Hematopoietic multipotent progenitor cell treated with erythropoietin and hydrocortisone succinate and interleukin-3 and kit ligand, for 6 days (in vitro differentiated cells): ENCODE measurements around the gene TMTC2.
"Not testable (repeated sequence)": the region's sequence is repeated elsewhere in the genome, so short reads cannot be mapped to it uniquely, and the experiment has no call there.

Experiments
- DNase-seq: peaks from one replicate; pipeline ENCODE4 v3.0.0-alpha.2; 2015

Gene TMTC2

DNA sequence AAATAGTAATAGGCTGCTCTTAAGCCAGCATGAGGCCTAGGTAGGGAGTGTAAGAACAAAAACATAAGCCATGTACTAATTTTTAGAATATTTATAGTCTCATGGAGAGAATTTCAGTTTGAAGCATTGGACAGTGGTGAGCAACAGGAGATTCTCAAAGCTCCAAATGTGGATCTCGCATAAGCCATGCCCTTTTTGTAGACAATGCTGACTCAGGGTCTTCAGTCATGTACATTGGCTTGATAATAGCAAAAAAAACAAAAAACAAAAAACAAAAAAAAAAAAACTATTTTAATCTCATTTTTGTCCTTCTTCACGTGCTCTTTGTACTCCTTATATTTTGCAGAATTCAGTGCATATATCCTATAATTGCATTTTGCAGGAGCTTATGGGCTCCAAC is 402.9 kb downstream of the TMTC2 start:
- DNase-seq, result no peak

DNA sequence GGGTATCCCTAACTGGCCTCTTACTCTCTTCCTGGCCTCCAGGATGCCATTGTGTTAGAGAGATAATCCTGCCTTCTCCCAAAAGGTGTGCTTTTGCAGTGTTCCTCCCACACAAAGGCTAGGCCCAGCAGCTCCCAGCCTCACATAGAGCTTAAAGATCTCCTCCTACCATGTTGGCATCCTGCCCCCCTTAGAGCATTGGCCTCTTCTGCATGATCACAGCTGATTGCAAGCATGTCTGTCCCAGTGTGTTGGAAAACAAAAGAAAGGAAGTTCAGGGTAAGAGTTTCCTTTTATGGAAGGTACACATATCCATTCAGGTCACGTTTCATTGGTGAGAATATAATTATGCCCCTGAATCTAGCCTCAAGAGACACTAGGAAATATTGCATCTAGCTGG is 405.4 kb downstream of the TMTC2 start:
- DNase-seq, result no peak

DNA sequence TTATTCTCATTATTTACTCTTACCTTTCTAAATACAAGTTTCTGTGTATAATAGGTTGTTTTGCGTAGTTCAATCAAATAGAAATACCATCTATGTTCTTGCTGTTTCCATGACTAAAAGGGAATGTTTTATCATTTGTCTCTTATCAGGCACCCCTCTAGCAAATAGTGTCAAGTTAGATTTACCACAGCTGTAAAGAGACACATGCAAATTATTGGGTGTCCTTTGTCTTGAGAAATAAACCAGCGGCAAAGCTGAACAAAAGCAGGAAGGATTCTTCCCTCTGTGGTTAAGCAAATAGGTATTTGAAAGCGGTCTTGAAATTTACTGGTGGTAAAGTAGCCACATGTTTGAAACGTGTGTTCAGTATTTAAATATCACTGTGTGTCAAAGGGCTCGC is 405.9 kb downstream of the TMTC2 start:
- DNase-seq, result no peak

DNA sequence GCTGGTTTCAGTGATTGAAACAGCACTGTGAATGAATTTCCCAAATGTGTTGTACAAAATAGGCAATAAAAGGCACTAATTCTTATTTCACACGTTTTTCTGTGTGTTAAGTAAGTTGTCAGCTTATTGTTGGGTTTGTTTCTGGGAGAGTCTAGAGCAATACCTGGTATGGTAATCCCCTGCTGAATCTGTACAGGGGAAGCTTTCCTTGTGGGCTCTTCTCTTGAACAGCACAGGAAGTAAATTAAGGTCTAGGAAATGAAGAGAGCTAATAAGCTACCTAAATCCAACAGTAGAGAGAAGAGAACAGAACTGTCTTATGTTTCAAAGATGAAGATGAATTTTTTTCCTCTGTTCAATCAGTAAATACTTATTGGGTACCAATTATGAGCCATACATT is 406.7 kb downstream of the TMTC2 start:
- no peak for DNase-seq

DNA sequence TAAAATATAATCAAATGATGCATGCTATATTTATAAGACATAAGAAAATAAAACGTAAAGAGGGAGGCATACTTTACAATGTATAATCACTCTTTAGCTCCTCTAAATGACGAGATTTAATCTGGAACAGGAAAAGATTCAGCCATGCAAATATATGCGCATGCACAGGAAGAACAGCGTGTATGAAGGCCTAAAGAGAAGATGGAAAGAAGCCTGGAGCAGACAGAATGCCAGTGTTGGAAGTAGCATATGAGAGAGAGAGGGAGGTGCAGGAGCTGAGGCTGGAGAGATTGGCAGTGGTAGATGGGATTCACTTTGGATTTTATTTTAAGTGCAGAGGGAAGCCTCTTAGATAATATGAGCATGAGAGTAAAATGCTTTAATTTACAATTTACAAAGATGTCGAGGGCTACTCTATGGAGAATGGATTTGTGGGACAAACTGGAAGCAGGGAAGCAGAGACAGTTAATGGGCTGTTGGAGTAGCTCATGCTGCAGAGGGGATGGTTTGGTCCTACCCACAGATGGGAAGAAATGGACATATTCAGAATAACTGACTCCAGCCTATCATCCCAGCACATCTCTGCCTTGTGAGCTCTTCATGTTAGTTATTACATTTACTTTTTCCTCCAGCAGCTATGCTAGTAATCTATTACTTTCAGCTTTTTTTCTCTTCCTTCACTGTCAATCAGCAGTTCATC is 411.1 kb downstream of the TMTC2 start:
- DNase-seq, result no peak

DNA sequence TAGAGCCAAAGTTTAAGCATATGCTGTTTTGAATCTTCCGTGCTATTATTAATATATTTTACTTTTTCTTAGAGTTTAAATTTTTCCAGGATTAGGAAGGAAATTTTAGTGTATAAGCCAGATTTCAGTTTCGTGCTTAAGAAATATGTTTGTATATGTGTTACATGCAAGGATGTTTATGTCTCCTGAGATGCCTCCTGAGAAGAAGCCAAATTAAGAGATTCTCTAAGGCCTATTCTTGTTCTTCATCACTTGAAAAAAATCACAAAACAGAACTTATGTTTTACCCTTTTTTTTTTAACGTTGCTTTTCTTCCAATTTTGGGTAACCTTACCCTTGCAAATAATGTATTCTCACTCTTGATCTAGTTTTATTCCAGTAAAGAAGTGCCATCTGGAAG is 412.7 kb downstream of the TMTC2 start:
- no peak for DNase-seq

DNA sequence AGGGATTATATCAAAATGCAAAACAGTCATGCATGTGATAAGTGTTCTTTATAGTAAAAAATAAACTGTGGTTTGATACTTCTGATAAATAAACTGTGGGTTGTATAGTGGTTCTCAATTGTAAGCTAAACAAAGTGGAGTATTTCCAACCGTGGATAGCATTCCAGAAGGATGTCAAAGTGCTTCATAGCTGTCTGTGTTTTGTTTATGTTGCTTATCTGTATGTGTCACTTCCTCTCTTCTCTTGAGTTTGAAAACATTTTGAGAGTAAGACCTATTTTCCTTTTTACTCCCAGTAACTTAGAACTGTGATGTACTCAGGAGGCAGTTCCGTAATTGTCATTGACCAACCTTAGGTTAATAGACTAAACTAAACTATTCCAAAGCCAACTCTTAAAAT is 415.8 kb downstream of the TMTC2 start:
- DNase-seq, result no peak

DNA sequence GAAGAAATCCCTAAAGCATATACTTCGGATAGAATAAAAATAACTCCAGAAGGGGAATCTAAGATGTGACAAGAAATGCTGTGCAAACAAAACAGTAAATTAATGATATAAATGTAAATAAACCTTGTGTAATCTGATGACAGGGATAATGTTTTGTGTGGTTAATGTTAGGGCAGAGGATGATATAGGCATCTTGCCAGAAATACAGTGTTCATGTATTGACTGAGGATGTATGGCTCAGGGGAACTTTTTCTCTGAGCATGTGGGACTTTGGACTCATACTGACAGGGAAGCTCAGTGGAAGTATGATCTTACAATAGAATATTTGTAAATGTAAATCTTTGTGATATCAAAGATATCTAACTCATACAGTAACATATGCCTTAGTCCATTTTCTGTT is 420.2 kb downstream of the TMTC2 start:
- DNase-seq, result no peak

DNA sequence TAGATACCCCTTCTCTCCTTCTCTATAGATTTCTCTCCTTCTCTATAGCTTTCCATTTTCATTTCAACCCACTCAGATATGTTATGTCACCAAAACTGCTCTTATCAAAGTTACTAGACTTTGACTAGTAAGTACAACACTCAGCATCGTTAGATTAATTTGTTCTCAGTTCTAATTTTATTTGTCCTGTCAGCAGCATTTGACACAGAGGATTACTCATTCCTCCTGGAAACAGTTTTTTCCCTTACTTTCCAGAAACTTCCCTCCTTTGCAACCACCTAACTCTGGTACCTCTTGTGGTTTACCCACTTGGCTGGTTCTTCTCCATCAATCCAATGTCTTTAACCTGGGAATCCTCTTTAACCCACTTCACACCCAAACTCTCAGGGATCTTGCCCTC is 423.7 kb downstream of the TMTC2 start:
- no peak for DNase-seq

DNA sequence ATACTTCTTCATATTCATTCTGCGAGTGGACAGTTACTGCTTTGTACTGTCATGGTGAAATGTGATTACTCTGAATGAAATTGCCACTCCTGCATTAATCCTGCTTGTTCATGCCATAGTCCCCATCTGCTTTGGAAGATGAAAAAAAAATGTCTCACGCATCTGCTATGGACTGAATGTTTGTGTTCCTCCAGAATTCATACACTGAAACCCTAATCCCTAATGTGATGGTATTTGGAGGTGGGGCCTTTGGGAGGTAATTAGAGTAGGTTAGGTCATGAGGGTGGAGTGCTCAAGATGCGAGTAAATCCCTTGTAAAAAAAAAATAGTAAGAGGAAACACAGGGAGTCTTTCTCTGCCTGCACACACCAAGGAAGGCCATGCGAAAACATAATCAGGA is 427.2 kb downstream of the TMTC2 start:
- DNase-seq, result no peak

DNA sequence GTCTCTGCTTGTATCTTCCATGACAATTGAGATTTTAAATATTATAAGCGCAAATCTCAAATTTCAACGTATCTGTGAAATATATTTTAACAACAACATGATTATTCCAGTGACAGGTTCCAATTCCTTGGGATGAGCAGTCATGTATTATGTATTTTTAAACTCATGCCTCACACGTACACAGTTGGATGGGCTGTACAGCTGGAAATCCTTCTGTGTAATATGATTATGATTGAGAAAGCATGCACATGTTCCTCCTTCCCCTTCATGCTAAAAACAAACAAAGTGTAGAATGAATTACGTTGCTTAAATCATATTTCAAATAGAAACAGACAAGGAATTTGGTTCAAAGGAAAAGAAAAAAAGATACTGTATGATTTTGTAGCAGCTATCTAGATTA is 428.3 kb downstream of the TMTC2 start:
- DNase-seq, result no peak

DNA sequence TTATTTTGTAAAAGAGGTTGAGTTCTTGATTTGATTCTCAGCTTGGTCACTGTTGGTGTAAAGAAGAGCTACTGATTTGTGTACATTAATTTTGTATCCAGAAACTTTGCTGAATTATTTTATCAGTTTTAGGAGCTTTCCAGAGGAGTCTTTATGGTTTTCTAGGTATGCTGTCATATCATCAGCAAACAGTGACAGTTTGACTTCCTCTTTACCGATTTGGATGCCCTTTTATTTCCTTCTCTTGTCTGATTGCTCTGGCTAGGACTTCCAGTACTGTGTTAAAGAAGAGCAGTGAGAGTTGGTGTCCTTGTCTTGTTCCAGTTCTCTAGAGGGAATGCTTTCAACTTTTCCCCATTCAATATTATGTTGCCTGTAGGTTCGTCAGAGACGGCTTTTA is 431.2 kb downstream of the TMTC2 start:
- DNase-seq, result not testable (repeated sequence)

DNA sequence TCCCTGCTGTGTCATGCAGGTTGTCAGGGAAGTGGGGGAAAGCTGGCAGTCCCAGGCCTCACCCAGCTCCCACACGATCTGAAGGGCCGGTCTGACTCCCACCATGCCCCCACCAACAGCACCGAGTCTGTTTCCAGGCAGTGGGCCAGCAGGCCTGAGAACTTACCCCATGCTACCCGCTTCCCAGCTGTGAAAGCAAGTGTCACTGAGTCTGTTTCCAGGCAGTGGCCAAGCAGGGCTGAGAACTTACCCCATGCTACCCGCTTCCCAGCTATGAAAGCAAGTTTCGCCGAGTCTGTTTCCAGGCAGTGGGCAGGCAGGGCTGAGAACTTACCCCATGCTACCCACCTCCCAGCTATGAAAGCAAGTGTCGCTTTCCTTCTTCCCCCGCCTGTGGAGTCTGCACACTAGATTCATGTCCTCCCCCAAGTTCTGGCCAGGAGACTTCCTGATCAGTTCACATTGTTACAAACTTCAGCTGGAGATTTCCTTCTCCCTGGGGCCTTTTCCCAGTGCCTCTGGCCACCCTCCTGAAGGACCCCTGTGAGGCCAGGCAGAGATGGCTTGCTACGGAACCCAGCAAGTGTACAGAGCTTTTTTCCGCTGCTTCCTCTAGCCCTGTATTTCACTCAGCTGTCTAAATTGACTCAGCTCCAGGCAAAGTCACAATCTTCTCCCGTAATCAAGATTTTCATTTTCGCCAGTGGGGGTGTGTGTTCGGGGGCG is 435.4 kb downstream of the TMTC2 start:
- DNase-seq, result no peak

DNA sequence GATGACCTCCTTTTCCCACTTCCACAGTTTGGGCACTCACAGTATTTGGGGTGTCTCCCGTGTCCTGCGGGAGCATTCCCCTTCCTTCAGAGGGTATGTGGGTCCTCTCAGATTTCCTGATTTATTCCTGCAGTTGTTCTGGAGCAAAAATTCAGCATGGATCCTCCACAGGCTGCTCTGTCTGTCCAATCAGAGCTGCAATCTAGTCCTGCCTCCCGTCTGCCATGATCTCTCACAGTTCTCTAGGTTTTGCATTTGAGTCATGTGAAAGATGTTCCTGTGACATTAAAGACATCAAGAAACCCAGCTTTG is 435.9 kb downstream of the TMTC2 start:
- no peak for DNase-seq

DNA sequence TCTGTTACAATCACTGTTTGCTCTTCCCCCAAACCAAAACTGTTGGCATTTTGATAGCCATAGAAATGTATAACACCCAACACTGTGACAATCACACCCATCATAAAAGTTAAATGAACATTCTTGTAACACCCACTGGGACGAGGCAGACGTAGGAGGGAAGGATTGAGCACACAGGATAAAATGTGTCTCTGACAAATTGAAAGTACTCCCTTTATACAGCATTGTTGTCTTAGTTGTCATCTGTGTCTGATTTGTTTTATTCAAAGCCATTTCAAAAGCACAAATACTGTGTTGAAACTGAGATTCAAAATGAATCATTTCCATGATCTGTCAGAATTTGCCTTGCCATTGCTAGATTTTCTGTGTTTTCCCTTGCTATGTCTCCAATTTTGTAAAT is 436.3 kb downstream of the TMTC2 start:
- no peak for DNase-seq

DNA sequence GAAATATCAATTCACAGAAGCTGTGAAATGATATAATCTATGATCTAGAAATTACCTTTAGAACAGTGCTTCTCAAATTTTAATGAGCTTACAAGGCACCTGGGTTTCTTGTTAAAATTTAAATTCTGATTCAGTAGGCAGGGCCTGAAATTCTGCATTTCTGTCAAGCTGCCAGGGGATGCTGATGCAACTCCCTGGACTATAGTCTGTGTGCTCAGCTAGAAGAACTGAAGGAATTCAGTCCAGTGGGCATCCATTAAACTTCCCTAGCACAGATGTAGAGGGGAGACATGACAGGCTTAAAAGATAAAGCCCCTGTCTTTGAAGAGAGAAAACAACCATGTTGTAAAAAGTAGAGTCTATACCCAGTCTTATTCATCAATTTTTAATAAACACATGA is 441.8 kb downstream of the TMTC2 start:
- DNase-seq, result no peak

DNA sequence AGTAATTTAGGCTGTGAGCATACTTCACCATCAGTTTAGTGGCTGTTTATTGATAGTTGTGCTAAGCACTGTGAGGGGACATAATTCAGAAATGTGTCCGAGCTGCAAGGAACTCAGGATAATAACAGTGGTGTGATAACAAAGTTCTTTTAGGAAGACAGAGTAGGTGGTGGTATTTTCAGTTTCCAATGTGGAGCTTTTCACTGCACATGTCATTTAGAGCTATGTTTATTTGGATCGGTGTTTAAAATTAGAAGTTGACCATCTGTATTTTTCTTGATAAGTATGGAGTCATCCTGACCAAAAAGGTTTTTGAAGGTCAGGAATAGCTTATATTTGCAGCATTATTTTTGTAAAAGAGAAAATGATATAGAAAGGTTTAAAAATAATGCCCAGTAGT is 443.5 kb downstream of the TMTC2 start:
- DNase-seq, result no peak

DNA sequence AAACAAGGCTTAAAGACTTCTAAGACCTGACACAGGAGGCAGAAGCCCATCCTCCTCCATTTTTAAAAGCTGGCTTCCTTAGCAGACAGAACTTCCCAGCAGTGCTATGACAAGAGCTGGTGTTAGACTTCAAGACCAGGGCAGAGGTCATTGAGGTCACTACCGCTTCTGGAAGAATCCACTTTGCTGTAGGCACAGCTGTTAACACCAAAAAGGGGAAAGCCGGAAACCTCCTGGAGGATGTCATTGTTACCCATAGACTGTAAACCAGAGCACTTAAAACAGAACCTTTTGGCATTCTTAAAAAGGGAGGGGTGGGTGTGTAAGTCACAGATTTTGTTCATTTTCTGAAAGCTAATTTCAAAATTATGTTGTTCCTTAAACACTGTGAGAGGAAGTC is 445.7 kb downstream of the TMTC2 start:
- DNase-seq, result no peak

DNA sequence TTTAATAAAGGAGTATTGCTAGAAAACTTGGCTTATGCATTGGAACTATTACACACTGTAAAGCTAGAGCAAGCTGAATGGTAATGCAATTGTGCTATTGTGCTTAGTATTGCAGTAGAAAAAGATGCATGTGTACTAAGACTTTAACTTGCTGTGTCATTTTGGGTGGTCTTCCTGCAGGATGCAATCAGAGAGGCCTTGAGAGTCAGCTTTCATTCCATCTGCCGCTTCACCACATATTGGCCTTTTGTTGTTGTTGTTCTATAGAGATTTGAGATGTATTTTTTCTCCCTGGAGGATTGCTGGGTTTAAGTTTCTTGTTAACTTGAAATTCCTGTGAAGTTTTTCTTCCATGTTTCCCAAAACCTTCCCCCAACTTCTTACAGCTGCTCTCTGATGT is 449.7 kb downstream of the TMTC2 start:
- no peak for DNase-seq

DNA sequence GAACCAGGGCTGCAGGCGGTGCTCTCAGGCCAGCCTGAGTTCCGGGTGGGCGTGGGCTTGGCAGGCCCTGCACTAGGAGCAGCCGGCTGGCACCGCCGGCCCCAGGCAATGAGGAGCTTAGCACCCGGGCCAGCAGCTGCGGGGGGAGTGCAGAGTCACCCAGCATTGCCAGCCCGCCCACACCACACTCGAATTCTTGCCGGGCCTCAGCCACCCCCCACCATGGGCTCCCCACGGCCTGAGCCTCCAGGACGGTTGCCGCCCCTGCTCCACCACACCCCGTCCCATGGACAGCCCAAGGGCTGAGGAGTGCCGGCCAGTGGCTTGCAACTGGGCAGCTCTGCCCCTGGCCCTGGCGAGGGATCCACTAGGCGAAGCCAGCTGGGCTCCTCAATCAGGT is 453.4 kb downstream of the TMTC2 start:
- no peak for DNase-seq

DNA sequence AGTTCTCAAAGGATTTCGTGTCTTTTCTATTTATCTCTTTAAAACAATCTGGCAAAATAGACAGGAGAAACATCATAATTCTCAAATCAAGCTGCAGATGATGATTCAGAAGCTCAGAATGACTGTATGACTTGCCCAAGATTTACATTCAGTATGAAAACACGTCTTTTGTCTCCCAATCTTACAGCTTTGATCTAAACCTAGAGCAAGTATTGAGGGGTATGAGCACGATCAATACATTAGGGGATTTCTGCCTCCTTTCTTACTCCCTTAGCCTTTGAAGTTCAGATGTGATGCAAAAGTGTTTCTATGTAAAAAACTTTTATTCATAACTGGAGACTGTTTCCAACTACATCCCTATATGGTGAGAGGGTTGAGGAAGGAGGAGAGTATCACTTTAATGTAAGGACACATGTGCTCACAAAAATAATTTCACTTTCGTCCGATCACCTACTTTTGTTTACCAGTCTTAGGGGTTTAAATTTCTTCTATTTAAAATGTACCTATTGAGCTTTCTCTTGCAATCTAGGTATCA is 454.8 kb downstream of the TMTC2 start:
- DNase-seq, result no peak

DNA sequence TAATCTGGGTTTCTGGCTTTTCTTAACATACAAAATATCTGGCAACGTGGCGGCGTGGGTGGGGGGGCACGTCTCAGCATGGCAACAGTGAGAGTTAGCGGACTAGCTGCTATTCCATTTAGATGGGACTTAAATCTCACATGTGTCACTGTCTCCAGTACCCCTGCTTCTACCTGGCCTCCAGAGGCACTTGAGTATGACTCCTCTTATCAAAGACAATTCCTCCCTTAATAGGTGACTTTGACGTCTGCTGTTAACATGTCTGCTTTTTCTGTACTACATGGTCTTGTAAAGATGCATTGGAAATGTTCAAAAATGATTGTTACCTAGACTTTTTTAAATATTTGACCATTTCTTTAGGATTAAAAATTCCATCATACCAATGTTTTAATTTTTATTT is 456.2 kb downstream of the TMTC2 start:
- no peak for DNase-seq

DNA sequence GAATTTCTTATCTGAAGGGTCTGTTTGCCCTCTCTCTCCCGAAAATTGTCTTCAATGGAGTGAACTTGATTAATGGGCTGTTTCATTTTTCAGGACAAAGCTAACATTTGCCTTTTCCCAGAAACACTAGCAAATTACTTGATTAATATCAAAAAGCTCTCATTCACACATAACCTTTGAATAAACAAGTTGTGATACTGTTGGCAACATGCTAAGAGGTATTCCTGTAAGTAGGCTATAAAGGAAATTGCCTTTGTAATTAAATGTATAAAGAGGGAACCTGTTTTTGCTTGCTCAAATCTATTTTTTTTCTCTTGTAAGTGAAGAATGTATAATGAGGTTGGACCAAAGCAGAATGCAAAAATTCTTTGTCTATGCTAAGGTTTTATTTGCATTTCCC is 457.2 kb downstream of the TMTC2 start:
- no peak for DNase-seq

DNA sequence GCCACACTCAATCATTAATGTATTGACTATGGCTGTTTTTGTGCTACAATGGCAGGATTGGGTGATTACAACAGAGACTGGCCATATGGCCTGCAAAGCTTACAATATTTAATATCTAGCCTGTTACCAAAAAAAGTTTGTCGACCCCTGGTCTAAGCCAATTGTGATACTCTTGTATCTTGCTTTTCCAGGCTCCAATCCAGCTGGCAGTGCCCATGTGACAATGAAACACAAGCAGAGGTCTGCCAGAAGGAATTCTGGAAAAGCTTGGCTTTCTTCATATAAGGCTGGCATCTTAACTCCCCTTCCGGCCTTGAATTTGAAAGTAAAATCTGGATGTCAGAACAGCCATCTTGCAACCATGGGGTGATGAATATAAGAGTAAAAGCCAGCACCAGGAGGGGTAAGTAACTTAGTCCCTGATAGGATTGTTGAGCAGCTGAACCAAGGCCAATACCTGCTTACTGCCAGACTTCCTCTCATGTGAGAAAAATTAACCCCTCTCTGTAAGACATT is 458.7 kb downstream of the TMTC2 start:
- DNase-seq, result no peak

DNA sequence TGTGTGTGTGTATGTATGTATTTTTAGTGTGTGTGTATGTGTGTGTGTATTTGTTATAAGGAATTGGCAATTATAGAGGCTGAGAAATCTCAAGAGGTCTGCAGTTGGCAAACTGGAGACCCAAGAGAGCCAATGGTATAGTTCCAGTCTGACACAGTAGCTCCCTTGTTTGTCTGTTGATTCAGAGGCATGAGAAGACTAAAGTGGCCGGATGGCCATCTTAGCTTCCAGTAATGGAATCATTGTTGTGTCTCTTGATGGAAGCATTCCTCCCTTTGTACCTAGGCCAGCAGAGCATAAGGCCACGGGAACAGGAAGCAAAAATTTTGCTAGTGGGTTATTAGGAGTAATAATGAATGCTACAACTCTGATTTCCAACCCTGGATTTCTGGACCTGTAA is 460.6 kb downstream of the TMTC2 start:
- no peak for DNase-seq
